ENCODE results near the gene GRIA3.

The GRIA3 gene

GRCh38 chrX:123199338-123199737 lies 15.3 kb downstream of the GRIA3 start:
- no peak for DNase-seq

GRCh38 chrX:123201720-123202119 lies 17.6 kb downstream of the GRIA3 start:
- no peak for DNase-seq

GRCh38 chrX:123202523-123202922 lies 18.4 kb downstream of the GRIA3 start:
- no peak for DNase-seq

- no peak for DNase-seq
Measured at GRCh38 chrX:123203772-123204171, 19.7 kb downstream of the GRIA3 start.

- DNase-seq = no peak
Measured at GRCh38 chrX:123206176-123206575, 22.1 kb downstream of the GRIA3 start.

- DNase-seq = no peak
Measured at GRCh38 chrX:123210252-123210651, 26.2 kb downstream of the GRIA3 start.

GRCh38 chrX:123215397-123216089 lies 31.5 kb downstream of the GRIA3 start:
- DNase-seq = no peak

- DNase-seq = no peak
Measured at GRCh38 chrX:123217077-123217476, 33.0 kb downstream of the GRIA3 start.

- no peak for DNase-seq
Measured at GRCh38 chrX:123217728-123218127, 33.6 kb downstream of the GRIA3 start.

GRCh38 chrX:123219916-123220315 lies 35.8 kb downstream of the GRIA3 start:
- DNase-seq = no peak

GRCh38 chrX:123222920-123223319 lies 38.8 kb downstream of the GRIA3 start:
- DNase-seq = no peak

GRCh38 chrX:123223409-123223808 lies 39.3 kb downstream of the GRIA3 start:
- no peak for DNase-seq

- no peak for DNase-seq
Measured at GRCh38 chrX:123223859-123224258, 39.8 kb downstream of the GRIA3 start.

- no peak for DNase-seq
Measured at GRCh38 chrX:123230798-123231197, 46.7 kb downstream of the GRIA3 start.

- no peak for DNase-seq
Measured at GRCh38 chrX:123236859-123237258, 52.8 kb downstream of the GRIA3 start.

- DNase-seq = no peak
Measured at GRCh38 chrX:123237271-123237670, 53.2 kb downstream of the GRIA3 start.

- no peak for DNase-seq
Measured at GRCh38 chrX:123254457-123254856, 70.4 kb downstream of the GRIA3 start.

- no peak for DNase-seq
Measured at GRCh38 chrX:123256378-123256777, 72.3 kb downstream of the GRIA3 start.

GRCh38 chrX:123260920-123261418 lies 76.9 kb downstream of the GRIA3 start:
- DNase-seq = no peak

GRCh38 chrX:123263270-123263669 lies 79.2 kb downstream of the GRIA3 start:
- no peak for DNase-seq

- no peak for DNase-seq
Measured at GRCh38 chrX:123263747-123264146, 79.7 kb downstream of the GRIA3 start.

- no peak for DNase-seq
Measured at GRCh38 chrX:123267220-123267619, 83.1 kb downstream of the GRIA3 start.

- no peak for DNase-seq
Measured at GRCh38 chrX:123271902-123272301, 87.8 kb downstream of the GRIA3 start.

- no peak for DNase-seq
Measured at GRCh38 chrX:123272630-123273029, 88.6 kb downstream of the GRIA3 start.

- no peak for DNase-seq
Measured at GRCh38 chrX:123274796-123275195, 90.7 kb downstream of the GRIA3 start.

Data from stimulated activated CD4-positive, alpha-beta T cell treated with anti-CD3 and anti-CD28 coated beads, Interleukin-4, amount 100 ng/mL, for 1 hour (primary cell).